Loucy (cell line): ENCODE data around the gene DOCK8.
"Not testable (repeated sequence)": the region's sequence is repeated elsewhere in the genome, so short reads cannot be mapped to it uniquely, and the experiment has no call there.

Source experiments
- H2AFZ ChIP-seq: fragments of 200-600 bp; sonication (generic); 2 replicates; pipeline ENCODE4 v1.6.0; 2016; ENCODE audit warnings: antibody characterized with exemption, mild to moderate bottlenecking, low read length, moderate library complexity
- H3F3A ChIP-seq: fragments of 200-600 bp; 2 replicates; pipeline ENCODE4 v1.6.0; 2016; ENCODE audit warnings: antibody characterized with exemption, low read depth, mild to moderate bottlenecking
- H3K27me3 ChIP-seq: fragments of 200-600 bp; sonication (generic); 2 replicates; pipeline ENCODE4 v1.6.1; 2014; ENCODE audit warnings: low read length, mild to moderate bottlenecking; ENCODE audit not compliant: insufficient read depth, poor library complexity, severe bottlenecking
- H3K36me3 ChIP-seq: fragments of 200-600 bp; sonication (generic); 2 replicates; pipeline ENCODE4 v1.6.1; 2016; ENCODE audit warnings: low read length; ENCODE audit not compliant: insufficient read depth
- H3K4me1 ChIP-seq: fragments of 200-600 bp; sonication (generic); 2 replicates; pipeline ENCODE4 v1.5.1; 2014; ENCODE audit warnings: low read length, mild to moderate bottlenecking; ENCODE audit not compliant: insufficient read depth, poor library complexity, severe bottlenecking
- H3K4me2 ChIP-seq: fragments of 200-600 bp; sonication (generic); 2 replicates; pipeline ENCODE4 v1.6.0; 2014; ENCODE audit warnings: antibody characterized with exemption, low read length, low read depth, mild to moderate bottlenecking; ENCODE audit not compliant: poor library complexity, severe bottlenecking
- H3K4me3 ChIP-seq: fragments of 200-600 bp; sonication (generic); 2 replicates; pipeline ENCODE4 v1.5.1; 2014; ENCODE audit warnings: low read length, mild to moderate bottlenecking, mixed read lengths; ENCODE audit not compliant: poor library complexity, severe bottlenecking
- H3K79me2 ChIP-seq: fragments of 200-600 bp; sonication (generic); 2 replicates; pipeline ENCODE4 v1.6.1; 2014; ENCODE audit warnings: low read length; ENCODE audit not compliant: insufficient read depth
- H3K9ac ChIP-seq: fragments of 200-600 bp; sonication (generic); 2 replicates; pipeline ENCODE4 v1.6.0; 2014; ENCODE audit warnings: mild to moderate bottlenecking, low read depth, low read length, moderate library complexity; ENCODE audit not compliant: poor library complexity, severe bottlenecking
- H3K9me2 ChIP-seq: fragments of 200-600 bp; sonication (generic); replicated peaks from 2 replicates; pipeline ENCODE4 v1.6.1; 2016; ENCODE audit warnings: low read depth, low read length, mixed read lengths
- H3K9me3 ChIP-seq: fragments of 200-600 bp; sonication (generic); 2 replicates; pipeline ENCODE4 v1.6.1; 2014; ENCODE audit warnings: mild to moderate bottlenecking, antibody characterized with exemption, low read length, low read depth; ENCODE audit not compliant: insufficient read depth
- H4K20me1 ChIP-seq: fragments of 200-600 bp; sonication (generic); 2 replicates; pipeline ENCODE4 v1.6.0; 2014; ENCODE audit warnings: antibody characterized with exemption, low read length, mild to moderate bottlenecking; ENCODE audit not compliant: insufficient read depth, poor library complexity, severe bottlenecking
- CTCF ChIP-seq: fragments of 200-600 bp; sonication (generic); conservative IDR thresholded peaks from 2 replicates; pipeline ENCODE4 v1.5.1; 2014; ENCODE audit warnings: mild to moderate bottlenecking, antibody characterized with exemption, low read length
- EZH2phosphoT487 ChIP-seq: fragments of 200-600 bp; IDR thresholded peaks from 2 replicates; pipeline ENCODE4 v1.6.1; 2018; ENCODE audit warnings: antibody characterized with exemption, mild to moderate bottlenecking, moderate library complexity, borderline replicate concordance

DOCK8 gene

GRCh38 chr9:211557-211956, 3.1 kb upstream of the DOCK8 start:
- H3K4me3 ChIP-seq: no peak overlapping the region
- peaks cover 15% of the 10 kb centered on the region for H3K4me1 ChIP-seq
- H3K36me3 ChIP-seq: no peaks in the 10 kb centered on the region
- H3F3A ChIP-seq: peaks cover 9% of the 10 kb centered on the region; the same call in 1 of the 2 replicates
- no peak overlapping the region for H3K4me2 ChIP-seq
- H3K9me2 ChIP-seq: no peaks in the 10 kb centered on the region; the same call in 1 of the 2 replicates
- no peak overlapping the region for H2AFZ ChIP-seq
- no peak overlapping the region for H3K9ac ChIP-seq
- TF ChIP-seq CTCF (no peak), EZH2phosphoT487 (no peak)
- peaks cover 18% of the 10 kb centered on the region for H3K79me2 ChIP-seq
- H3K27me3 ChIP-seq: no peaks in the 10 kb centered on the region
- H4K20me1 ChIP-seq: no peaks in the 10 kb centered on the region
- H3K9me3 ChIP-seq: no peaks in the 10 kb centered on the region

- peaks cover 23% of the 10 kb centered on the region for H3K4me1 ChIP-seq
- no peak overlapping the region for H2AFZ ChIP-seq
- TF ChIP-seq CTCF (no peak), EZH2phosphoT487 (no peak)
These were observed 2.4 kb upstream of the DOCK8 start for GRCh38 chr9:212297-212696.

GRCh38 chr9:213901-214300, 764 bp upstream of the DOCK8 start:
- H3K4me2 ChIP-seq: peak overlapping the region; percentile 90
- not testable (repeated sequence) for H3K27me3 ChIP-seq, H3K36me3 ChIP-seq, H3K9me3 ChIP-seq, H3K9me2 ChIP-seq, H3F3A ChIP-seq, H4K20me1 ChIP-seq
- peaks cover 38% of the 10 kb centered on the region for H3K4me1 ChIP-seq
- H3K9ac ChIP-seq: peak overlapping the region; percentile 85
- H3K79me2 ChIP-seq: peaks cover 41% of the 10 kb centered on the region
- H3K4me3 ChIP-seq: peak overlapping the region; percentile 75
- peak overlapping the region; percentile 81 for H2AFZ ChIP-seq

More at GRCh38 chr9:212297-212696, 2.4 kb upstream of the DOCK8 start:
- Histone ChIP-seq H3K9me3 (no peaks in the 10 kb centered on the region), H3F3A (peaks cover 9% of the 10 kb centered on the region; the same call in 1 of the 2 replicates), H3K4me2 (no peak overlapping the region), H3K79me2 (peaks cover 25% of the 10 kb centered on the region), H3K4me3 (no peak overlapping the region), H3K27me3 (no peaks in the 10 kb centered on the region), H3K9me2 (no peaks in the 10 kb centered on the region), H3K36me3 (no peaks in the 10 kb centered on the region), H3K9ac (no peak overlapping the region), H4K20me1 (no peaks in the 10 kb centered on the region)

GRCh38 chr9:214351-214647, 366 bp upstream of the DOCK8 start:
- Histone ChIP-seq H3F3A (peaks cover 9% of the 10 kb centered on the region; the same call in 1 of the 2 replicates), H3K9me3 (no peaks in the 10 kb centered on the region), H3K4me1 (peaks cover 38% of the 10 kb centered on the region), H3K9ac (peak overlapping the region; percentile 85), H3K79me2 (peaks cover 45% of the 10 kb centered on the region), H3K4me3 (peak overlapping the region; percentile 75), H3K9me2 (no peaks in the 10 kb centered on the region), H4K20me1 (no peaks in the 10 kb centered on the region), H3K4me2 (peak overlapping the region; percentile 90), H2AFZ (peak overlapping the region; percentile 81), H3K27me3 (no peaks in the 10 kb centered on the region), H3K36me3 (no peaks in the 10 kb centered on the region)
- TF ChIP-seq EZH2phosphoT487: no peak
- TF ChIP-seq CTCF: no peak
